Fibroblast of upper back skin (primary cell): ENCODE results near the gene DAO.
A peak's percentile ranks its signal among the peaks of the same experiment; 100 is the strongest.

Experiments
- DNase-seq: peaks from one replicate; pipeline ENCODE4 v3.0.0-alpha.2; 2013

Gene DAO

GRCh38 chr12:108876550-108876949 is 3.3 kb upstream of the DAO start:
- DNase-seq = no peak

- DNase-seq = no peak
Measured at GRCh38 chr12:108881953-108882352, 2.1 kb downstream of the DAO start.

GRCh38 chr12:108884116-108885012 is 4.5 kb downstream of the DAO start:
- peak; percentile 7 for DNase-seq

GRCh38 chr12:108886873-108887629 is 7.2 kb downstream of the DAO start:
- DNase-seq = no peak

GRCh38 chr12:108888031-108888430 is 8.1 kb downstream of the DAO start:
- no peak for DNase-seq

- DNase-seq = peak; percentile 14
Measured at GRCh38 chr12:108890208-108890607, 10.3 kb downstream of the DAO start.

GRCh38 chr12:108895220-108895802 is 15.4 kb downstream of the DAO start:
- no peak for DNase-seq

GRCh38 chr12:108896336-108896735 is 16.4 kb downstream of the DAO start:
- no peak for DNase-seq

- no peak for DNase-seq
Measured at GRCh38 chr12:108896817-108897216, 16.9 kb downstream of the DAO start.

- DNase-seq = no peak
Measured at GRCh38 chr12:108899145-108899544, 19.3 kb downstream of the DAO start.

- no peak for DNase-seq
Measured at GRCh38 chr12:108905725-108906124, 25.8 kb downstream of the DAO start.

- no peak for DNase-seq
Measured at GRCh38 chr12:108906971-108907370, 27.1 kb downstream of the DAO start.

- DNase-seq = no peak
Measured at GRCh38 chr12:108907839-108908351, 28.0 kb downstream of the DAO start.

- no peak for DNase-seq
Measured at GRCh38 chr12:108910336-108910735, 30.4 kb downstream of the DAO start.

GRCh38 chr12:108911915-108912314 is 32.0 kb downstream of the DAO start:
- no peak for DNase-seq

- DNase-seq = no peak
Measured at GRCh38 chr12:108912361-108912760, 32.5 kb downstream of the DAO start.

- DNase-seq = peak; percentile 26
Measured at GRCh38 chr12:108914121-108914531, 34.2 kb downstream of the DAO start.

GRCh38 chr12:108915632-108916133 is 35.8 kb downstream of the DAO start:
- no peak for DNase-seq

- DNase-seq = no peak
Measured at GRCh38 chr12:108916336-108916735, 36.4 kb downstream of the DAO start.

- DNase-seq = no peak
Measured at GRCh38 chr12:108918206-108918605, 38.3 kb downstream of the DAO start.

- DNase-seq = no peak
Measured at GRCh38 chr12:108918960-108919642, 39.2 kb downstream of the DAO start.

- no peak for DNase-seq
Measured at GRCh38 chr12:108921946-108922345, 42.1 kb downstream of the DAO start.

GRCh38 chr12:108922918-108923317 is 43.0 kb downstream of the DAO start:
- DNase-seq = no peak
